ENCODE measurements around the gene EHD1. TPM values are rescaled to one million over a fixed set of nuclear protein-coding genes. Genes with fewer than 3 reads are reported as not detected.

EHD1 gene
- total RNA-seq, 1 donor from 2014 or later: 61.0 TPM

- Mint-ChIP-seq H3K9me3 (ENCODE audit: unreplicated experiment) (no peaks in the 10 kb centered on the region), H3K4me3 (ENCODE audit: unreplicated experiment) (no peak overlapping the region), H3K27ac (ENCODE audit: unreplicated experiment) (peak overlapping the region; percentile 88), H3K4me1 (ENCODE audit: unreplicated experiment) (peaks cover 50% of the 10 kb centered on the region), H3K36me3 (ENCODE audit: unreplicated experiment) (peaks cover 3% of the 10 kb centered on the region), H3K27me3 (ENCODE audit: unreplicated experiment) (no peaks in the 10 kb centered on the region)
- TF ChIP-seq CTCF (IDR thresholded peaks at IDR 0.05): no peak
- DNase-seq (ENCODE audit: extremely low spot score, unreplicated experiment): no peak
Measured at GRCh38 chr11:64863391-64864060, 14.9 kb downstream of the EHD1 start.

GRCh38 chr11:64862987-64863390, 15.4 kb downstream of the EHD1 start:
- H3K27me3 Mint-ChIP-seq (ENCODE audit: unreplicated experiment): no peaks in the 10 kb centered on the region
- peaks cover 3% of the 10 kb centered on the region for H3K36me3 Mint-ChIP-seq (ENCODE audit: unreplicated experiment)
- no peaks in the 10 kb centered on the region for H3K9me3 Mint-ChIP-seq (ENCODE audit: unreplicated experiment)
- H3K4me1 Mint-ChIP-seq (ENCODE audit: unreplicated experiment): peaks cover 45% of the 10 kb centered on the region
- no peak overlapping the region for H3K4me3 Mint-ChIP-seq (ENCODE audit: unreplicated experiment)
- no peak for TF ChIP-seq CTCF (IDR thresholded peaks at IDR 0.05)
- no peak for DNase-seq (ENCODE audit: extremely low spot score, unreplicated experiment)
- H3K27ac Mint-ChIP-seq (ENCODE audit: unreplicated experiment): peak overlapping the region; percentile 88

- Mint-ChIP-seq H3K27me3 (ENCODE audit: unreplicated experiment) (no peaks in the 10 kb centered on the region), H3K4me3 (ENCODE audit: unreplicated experiment) (no peak overlapping the region), H3K4me1 (ENCODE audit: unreplicated experiment) (peaks cover 46% of the 10 kb centered on the region), H3K27ac (ENCODE audit: unreplicated experiment) (no peak overlapping the region), H3K9me3 (ENCODE audit: unreplicated experiment) (no peaks in the 10 kb centered on the region), H3K36me3 (ENCODE audit: unreplicated experiment) (no peaks in the 10 kb centered on the region)
- TF ChIP-seq CTCF (IDR thresholded peaks at IDR 0.05): no peak
- DNase-seq (ENCODE audit: extremely low spot score, unreplicated experiment): no peak
Measured at GRCh38 chr11:64861227-64861975, 17.0 kb downstream of the EHD1 start.

- no peak for DNase-seq (ENCODE audit: extremely low spot score, unreplicated experiment)
- H3K27me3 Mint-ChIP-seq (ENCODE audit: unreplicated experiment): no peaks in the 10 kb centered on the region
- H3K9me3 Mint-ChIP-seq (ENCODE audit: unreplicated experiment): no peaks in the 10 kb centered on the region
- no peak overlapping the region for H3K27ac Mint-ChIP-seq (ENCODE audit: unreplicated experiment)
- TF ChIP-seq CTCF (IDR thresholded peaks at IDR 0.05): no peak
- H3K4me1 Mint-ChIP-seq (ENCODE audit: unreplicated experiment): peaks cover 48% of the 10 kb centered on the region
- no peak overlapping the region for H3K4me3 Mint-ChIP-seq (ENCODE audit: unreplicated experiment)
- no peaks in the 10 kb centered on the region for H3K36me3 Mint-ChIP-seq (ENCODE audit: unreplicated experiment)
Measured at GRCh38 chr11:64859542-64860414, 18.6 kb downstream of the EHD1 start.

Data from osteocyte (in vitro differentiated cells).